NB4 (cell line): ENCODE measurements around the gene NIPA2.

Source experiments
- MYC ChIP-seq: IDR thresholded peaks from 2 replicates; pipeline ENCODE4 v1.6.1; 2011; ENCODE audit warnings: low read depth, low read length
- POLR2A ChIP-seq: IDR thresholded peaks from 2 replicates; pipeline ENCODE4 v1.6.1; 2011; ENCODE audit warnings: mild to moderate bottlenecking; ENCODE audit not compliant: insufficient read length; ENCODE audit errors: extremely low read depth
- TF ChIP-seq, protein P1 (sequence below): IDR thresholded peaks from one replicate; pipeline ENCODE4 v1.5.1; 2012; ENCODE audit warnings: low read depth, low read length
- TF ChIP-seq, protein P2 (sequence below): IDR thresholded peaks from 2 replicates; pipeline ENCODE4 v1.6.1; 2011; ENCODE audit warnings: low read depth, low read length

DNA sequence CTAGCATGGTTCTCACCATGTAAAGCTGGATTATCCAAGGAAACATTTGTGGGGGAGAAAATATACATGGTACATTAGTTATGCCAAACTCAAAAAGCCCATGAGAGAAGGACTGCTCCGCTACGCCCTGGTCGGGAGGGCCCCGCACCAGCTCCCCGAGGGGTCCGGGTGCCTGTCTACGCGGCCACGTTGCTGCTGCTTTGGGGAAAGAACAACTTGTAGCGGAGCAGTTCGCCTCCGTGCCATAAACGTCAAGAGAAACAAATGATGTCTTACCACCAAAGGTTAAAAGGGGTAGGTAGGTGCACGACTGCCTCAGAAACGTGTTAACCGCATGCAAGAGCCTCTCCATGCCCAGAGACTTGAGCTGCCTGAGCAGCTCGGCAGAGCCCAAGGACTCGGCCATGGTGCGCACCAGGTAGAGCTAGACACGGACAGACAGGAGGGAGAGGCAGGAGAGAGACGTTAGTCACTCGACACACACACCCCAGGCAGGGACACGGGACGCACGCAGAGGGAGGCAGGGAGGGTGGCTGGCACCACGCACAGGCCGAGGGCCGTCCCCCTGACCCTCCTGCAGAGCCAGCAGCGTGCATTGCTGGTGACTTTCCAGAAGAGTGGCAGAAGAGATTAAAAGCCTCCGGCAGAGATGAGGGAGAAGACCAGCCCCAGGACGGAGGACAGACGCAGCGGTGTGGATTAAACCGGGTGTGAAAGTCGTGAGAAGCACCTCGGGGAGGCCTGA lies 78.3 kb downstream of the NIPA2 start:
- TF ChIP-seq, protein P1, sequence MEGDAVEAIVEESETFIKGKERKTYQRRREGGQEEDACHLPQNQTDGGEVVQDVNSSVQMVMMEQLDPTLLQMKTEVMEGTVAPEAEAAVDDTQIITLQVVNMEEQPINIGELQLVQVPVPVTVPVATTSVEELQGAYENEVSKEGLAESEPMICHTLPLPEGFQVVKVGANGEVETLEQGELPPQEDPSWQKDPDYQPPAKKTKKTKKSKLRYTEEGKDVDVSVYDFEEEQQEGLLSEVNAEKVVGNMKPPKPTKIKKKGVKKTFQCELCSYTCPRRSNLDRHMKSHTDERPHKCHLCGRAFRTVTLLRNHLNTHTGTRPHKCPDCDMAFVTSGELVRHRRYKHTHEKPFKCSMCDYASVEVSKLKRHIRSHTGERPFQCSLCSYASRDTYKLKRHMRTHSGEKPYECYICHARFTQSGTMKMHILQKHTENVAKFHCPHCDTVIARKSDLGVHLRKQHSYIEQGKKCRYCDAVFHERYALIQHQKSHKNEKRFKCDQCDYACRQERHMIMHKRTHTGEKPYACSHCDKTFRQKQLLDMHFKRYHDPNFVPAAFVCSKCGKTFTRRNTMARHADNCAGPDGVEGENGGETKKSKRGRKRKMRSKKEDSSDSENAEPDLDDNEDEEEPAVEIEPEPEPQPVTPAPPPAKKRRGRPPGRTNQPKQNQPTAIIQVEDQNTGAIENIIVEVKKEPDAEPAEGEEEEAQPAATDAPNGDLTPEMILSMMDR = no peak
- no peak for TF ChIP-seq POLR2A
- no peak for TF ChIP-seq MYC
- TF ChIP-seq, protein P2, sequence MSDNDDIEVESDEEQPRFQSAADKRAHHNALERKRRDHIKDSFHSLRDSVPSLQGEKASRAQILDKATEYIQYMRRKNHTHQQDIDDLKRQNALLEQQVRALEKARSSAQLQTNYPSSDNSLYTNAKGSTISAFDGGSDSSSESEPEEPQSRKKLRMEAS = no peak
